Measurements from ENCODE around the gene MINDY4. TPM values are rescaled to one million over a fixed set of nuclear protein-coding genes. Genes with fewer than 3 reads are reported as not detected.

The MINDY4 gene
- total and polyA plus RNA-seq, 2 of the 8 experiments (the other 6 are each of a cell fraction or from before 2014, with no cell fraction given): 1.3 to 3.6 TPM

- Histone ChIP-seq H3K56ac (replicated peaks; ENCODE audit: insufficient read length, low read depth, low read length) (no peak within 1 kb of the TSS), H3K79me2 (ENCODE audit: control insufficient read depth in 1 of 2, insufficient read depth in 2 of 2, low read length in 2 of 2) (no peaks in the 10 kb centered on the region), H2AK5ac (ENCODE audit: low read depth, low read length) (no peak within 1 kb of the TSS), H2BK120ac (replicated peaks; ENCODE audit: low read depth, low read length) (no peak within 1 kb of the TSS), H3K4me2 (ENCODE audit: insufficient read depth in 1 of 2, low read depth in 2 of 2, low read length in 2 of 2) (no peak within 1 kb of the TSS), H3K18ac (ENCODE audit: extremely low read depth, low read length) (no peak within 1 kb of the TSS), H3K23me2 (ENCODE audit: low read depth, low read length) (no peaks in the 10 kb centered on the region; the same call in 1 of the 2 replicates), H3K9ac (replicated peaks in 1 of 4; ENCODE audit: extremely low read depth in 1 of 4, low read depth in 3 of 4, low read length in 3 of 4) (no peak within 1 kb of the TSS), H3K14ac (ENCODE audit: insufficient read length) (no peak within 1 kb of the TSS), H3K9me3 (ENCODE audit: insufficient read depth in 2 of 2, low read depth in 1 of 2, low read length in 1 of 2) (no peaks in the 10 kb centered on the region), H3K79me1 (ENCODE audit: low read depth, low read length) (no peaks in the 10 kb centered on the region), H3K4ac (replicated peaks; ENCODE audit: insufficient read length, low read depth, low read length) (no peak within 1 kb of the TSS), H4K5ac (ENCODE audit: insufficient read length, low read depth, low read length) (no peak within 1 kb of the TSS), H3K36me3 (ENCODE audit: control insufficient read depth in 2 of 4, insufficient read depth in 4 of 4, low read length in 3 of 4) (no peaks in the 10 kb centered on the region), H2BK15ac (ENCODE audit: low read length) (no peak within 1 kb of the TSS), H3K4me1 (replicated peaks in 1 of 4; ENCODE audit: control insufficient read depth in 3 of 4, insufficient read depth in 4 of 4, low read length in 3 of 4) (peaks cover 0 to 10% (median 4%) of the 10 kb centered on the region in 4 experiments; a peak in 4 of 7 replicates), H3K23ac (ENCODE audit: insufficient read length) (no peak within 1 kb of the TSS), H4K91ac (replicated peaks; ENCODE audit: insufficient read length, low read length) (no peak within 1 kb of the TSS), H4K20me1 (replicated peaks in 1 of 2; ENCODE audit: control insufficient read depth in 1 of 2, insufficient read depth in 2 of 2, low read length in 2 of 2) (peaks cover 0 to 4% of the 10 kb centered on the region in 2 experiments), H3K27me3 (replicated peaks in 1 of 4; ENCODE audit: control insufficient read depth in 3 of 4, extremely low read depth in 1 of 4, insufficient read depth in 3 of 4, low read length in 3 of 4) (peaks cover 0 to 2% (median 0%) of the 10 kb centered on the region in 4 experiments; a peak in 1 of 7 replicates), H4K8ac (ENCODE audit: extremely low read depth, insufficient read depth, low read length) (no peak within 1 kb of the TSS; the same call in 1 of the 2 replicates), H2BK20ac (ENCODE audit: low read length) (no peak within 1 kb of the TSS), H2BK5ac (ENCODE audit: low read depth, low read length) (no peak within 1 kb of the TSS), H2AFZ (ENCODE audit: low read length) (no peak within 1 kb of the TSS), H3K4me3 (ENCODE audit: extremely low read depth in 1 of 4, insufficient read depth in 2 of 4, low read depth in 3 of 4, low read length in 4 of 4) (no peak within 1 kb of the TSS), H3K27ac (ENCODE audit: low read depth, low read length) (no peak within 1 kb of the TSS), H2BK12ac (ENCODE audit: low read depth, low read length) (no peak within 1 kb of the TSS)
- FAIRE-seq (no peak), DNase-seq (ENCODE audit: low read depth in 1 of 2, low spot score in 2 of 2) (no peak)
- WGBS, 2 experiments (ENCODE audit: extremely low coverage in 1 of 2, insufficient coverage in 1 of 2, insufficient read length in 1 of 2, insufficient replicate concordance in 2 of 2, low coverage in 1 of 2, low lambda C conversion rate in 2 of 2, missing lambda C conversion rate in 1 of 2): 87% methylated on average over 9 of the region's 12 CpGs; no CpG with 5 or more reads in 1 of the 2 experiments
- ChIA-PET CTCF (ENCODE audit: partially characterized antibody) (interaction anchor here (1.1 to 4.5 kb wide), 6 partner anchors 16 to 116 kb away, joined by 3 to 42 read pairs (median 4); no protein-coding TSS in a partner anchor), POLR2A (ENCODE audit: partially characterized antibody) (no interaction called here)
- TF ChIP-seq USF2 (IDR thresholded peaks at IDR 0.05; ENCODE audit: low read length) (no peak), YY1 (IDR thresholded peaks at IDR 0.05; ENCODE audit: low read depth, low read length) (no peak), RBBP5 (IDR thresholded peaks at IDR 0.05; ENCODE audit: borderline replicate concordance, low read depth, low read length) (no peak), TEAD4 (IDR thresholded peaks at IDR 0.05; ENCODE audit: low read depth, low read length) (no peak), BRCA1 (IDR thresholded peaks at IDR 0.05; ENCODE audit: low read depth, low read length) (no peak), NANOG (IDR thresholded peaks at IDR 0.05; ENCODE audit: insufficient read depth, low read depth, low read length, poor library complexity, severe bottlenecking) (no peak), HDAC2 (IDR thresholded peaks at IDR 0.05; ENCODE audit: borderline replicate concordance in 1 of 2, low read depth in 2 of 2, low read length in 2 of 2) (no peak), CTBP2 (IDR thresholded peaks at IDR 0.05; ENCODE audit: borderline replicate concordance, insufficient read depth, insufficient read length, low read length) (no peak), RNF2 (IDR thresholded peaks at IDR 0.05; ENCODE audit: borderline replicate concordance, low read depth, low read length, missing control alignments, poor library complexity, severe bottlenecking) (no peak), CHD2 (IDR thresholded peaks at IDR 0.05; ENCODE audit: low read length) (no peak), CBX8 (IDR thresholded peaks at IDR 0.05; ENCODE audit: borderline replicate concordance, low read depth, low read length) (no peak), JUND (IDR thresholded peaks at IDR 0.05; ENCODE audit: low read length) (no peak)
These were observed 140.3 kb downstream of the MINDY4 start, which contains the start of gene AQP1 for GRCh38 chr7:30911561-30911969. TSS of gene AQP1 (plus strand) at chr7:30911853. CDS start at chr7:30911910, 57 bp downstream.

Data from H1 (cell line).